NCI-H2227 treated with DMSO at 0.1 percent for 48 hours (cell line): Measurements from ENCODE around the gene RPS19.

ENCODE experiments used
- DNase-seq: peaks from one replicate; lab custom pipeline; 2025; lab: John Stamatoyannopoulos, UW

RPS19 gene

GRCh38 chr19:41915021-41915775, 55.1 kb downstream of the RPS19 start:
- no peak for DNase-seq

- DNase-seq: no peak
Measured at GRCh38 chr19:41915776-41916414, 55.8 kb downstream of the RPS19 start.

GRCh38 chr19:41917676-41918075, 57.6 kb downstream of the RPS19 start:
- DNase-seq: no peak

GRCh38 chr19:41918095-41918494, 58.0 kb downstream of the RPS19 start:
- no peak for DNase-seq

- no peak for DNase-seq
Measured at GRCh38 chr19:41918653-41919244, 58.7 kb downstream of the RPS19 start.

- DNase-seq: no peak
Measured at GRCh38 chr19:41919948-41920712, 60.1 kb downstream of the RPS19 start.

GRCh38 chr19:41920882-41921576, 61.0 kb downstream of the RPS19 start:
- DNase-seq: no peak

- no peak for DNase-seq
Measured at GRCh38 chr19:41921577-41922576, 61.8 kb downstream of the RPS19 start.
